ENCODE measurements around the gene VWA7.

Gene VWA7

DNA sequence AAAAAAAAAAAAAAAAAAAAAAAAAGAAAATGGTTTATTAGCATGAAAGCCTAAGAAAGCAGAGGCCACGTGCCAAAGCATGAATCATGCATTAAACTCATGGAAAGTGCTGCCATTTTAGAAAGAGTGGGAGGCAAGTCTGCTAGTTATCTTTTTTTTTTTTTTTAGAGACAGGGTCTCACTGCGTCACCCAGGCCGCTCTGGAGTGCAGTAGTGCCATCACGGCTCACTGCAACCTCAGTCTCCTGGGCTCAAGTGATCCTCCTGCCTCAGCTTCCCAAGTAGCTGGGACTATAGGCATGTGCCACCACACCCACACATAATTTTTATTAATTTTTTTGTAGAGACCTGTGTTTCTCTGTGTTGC, 5.2 kb downstream of the VWA7 start:
- no peak for DNase-seq (ENCODE audit: low read depth)
- H3K4me3 ChIP-seq (ENCODE audit: low read length), result no peak overlapping the region
- TF ChIP-seq, protein P1, sequence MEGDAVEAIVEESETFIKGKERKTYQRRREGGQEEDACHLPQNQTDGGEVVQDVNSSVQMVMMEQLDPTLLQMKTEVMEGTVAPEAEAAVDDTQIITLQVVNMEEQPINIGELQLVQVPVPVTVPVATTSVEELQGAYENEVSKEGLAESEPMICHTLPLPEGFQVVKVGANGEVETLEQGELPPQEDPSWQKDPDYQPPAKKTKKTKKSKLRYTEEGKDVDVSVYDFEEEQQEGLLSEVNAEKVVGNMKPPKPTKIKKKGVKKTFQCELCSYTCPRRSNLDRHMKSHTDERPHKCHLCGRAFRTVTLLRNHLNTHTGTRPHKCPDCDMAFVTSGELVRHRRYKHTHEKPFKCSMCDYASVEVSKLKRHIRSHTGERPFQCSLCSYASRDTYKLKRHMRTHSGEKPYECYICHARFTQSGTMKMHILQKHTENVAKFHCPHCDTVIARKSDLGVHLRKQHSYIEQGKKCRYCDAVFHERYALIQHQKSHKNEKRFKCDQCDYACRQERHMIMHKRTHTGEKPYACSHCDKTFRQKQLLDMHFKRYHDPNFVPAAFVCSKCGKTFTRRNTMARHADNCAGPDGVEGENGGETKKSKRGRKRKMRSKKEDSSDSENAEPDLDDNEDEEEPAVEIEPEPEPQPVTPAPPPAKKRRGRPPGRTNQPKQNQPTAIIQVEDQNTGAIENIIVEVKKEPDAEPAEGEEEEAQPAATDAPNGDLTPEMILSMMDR (conservative IDR thresholded peaks at IDR 0.05; ENCODE audit: low read depth, low read length), result no peak

DNA sequence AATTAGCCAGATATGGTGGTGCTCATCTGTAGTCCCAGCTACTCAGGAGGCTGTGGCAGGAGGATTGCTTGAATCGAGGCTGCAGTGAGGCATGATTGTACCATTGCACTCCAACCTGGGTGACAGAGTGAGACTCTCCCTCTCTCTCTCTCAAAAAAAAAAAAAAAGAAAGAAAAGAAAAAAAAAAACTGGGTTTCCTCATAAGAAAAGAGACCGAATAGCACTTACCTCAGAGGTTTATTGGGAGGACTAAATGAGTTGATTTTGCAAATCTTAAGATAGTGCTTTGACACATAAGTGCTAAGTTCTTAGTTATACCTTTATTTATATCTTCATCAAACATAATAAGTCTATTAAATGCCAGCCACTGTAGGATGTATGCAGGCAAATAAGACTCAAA, 6.3 kb downstream of the VWA7 start:
- no peak overlapping the region for H3K4me3 ChIP-seq (ENCODE audit: low read length)
- no peak for DNase-seq (ENCODE audit: low read depth)
- TF ChIP-seq, protein P1 (conservative IDR thresholded peaks at IDR 0.05; ENCODE audit: low read depth, low read length), result no peak

DNA sequence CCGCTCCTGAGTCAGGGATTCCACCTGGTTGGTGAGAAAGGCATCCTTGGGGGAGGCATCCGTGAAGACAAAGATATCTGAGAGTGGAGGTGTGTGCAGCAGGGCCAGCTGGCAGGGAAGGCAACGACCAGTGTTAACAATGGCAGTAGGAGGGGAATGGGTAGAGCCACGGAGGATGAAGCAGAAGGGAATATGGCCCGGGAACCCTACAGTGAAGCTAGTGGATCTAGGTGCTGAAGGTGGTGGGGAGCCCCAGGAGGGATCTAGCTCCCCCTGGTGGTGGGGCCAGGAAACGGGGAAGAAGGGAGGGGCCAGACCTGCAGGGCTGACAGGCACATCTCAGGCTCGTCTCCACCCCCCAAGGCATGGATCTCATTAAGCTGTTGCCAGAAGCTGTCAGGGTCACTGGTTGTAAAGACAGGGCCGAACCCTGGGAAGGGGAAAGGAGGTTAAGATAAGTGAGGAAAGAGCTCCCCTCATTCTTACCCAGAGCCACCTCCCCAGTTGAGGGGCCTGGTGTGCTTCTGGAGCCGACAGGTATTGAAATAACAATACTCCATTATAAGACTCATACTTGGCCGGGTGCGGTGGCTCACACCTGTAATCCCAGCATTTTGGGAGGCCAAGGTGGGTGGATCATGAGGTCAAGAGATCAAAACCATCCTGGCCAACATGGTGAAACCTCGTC, 7.3 kb downstream of the VWA7 start:
- no peak overlapping the region for H3K4me3 ChIP-seq (ENCODE audit: low read length)
- TF ChIP-seq, protein P1 (conservative IDR thresholded peaks at IDR 0.05; ENCODE audit: low read depth, low read length), result peak; percentile 87
- DNase-seq (ENCODE audit: low read depth), result no peak

DNA sequence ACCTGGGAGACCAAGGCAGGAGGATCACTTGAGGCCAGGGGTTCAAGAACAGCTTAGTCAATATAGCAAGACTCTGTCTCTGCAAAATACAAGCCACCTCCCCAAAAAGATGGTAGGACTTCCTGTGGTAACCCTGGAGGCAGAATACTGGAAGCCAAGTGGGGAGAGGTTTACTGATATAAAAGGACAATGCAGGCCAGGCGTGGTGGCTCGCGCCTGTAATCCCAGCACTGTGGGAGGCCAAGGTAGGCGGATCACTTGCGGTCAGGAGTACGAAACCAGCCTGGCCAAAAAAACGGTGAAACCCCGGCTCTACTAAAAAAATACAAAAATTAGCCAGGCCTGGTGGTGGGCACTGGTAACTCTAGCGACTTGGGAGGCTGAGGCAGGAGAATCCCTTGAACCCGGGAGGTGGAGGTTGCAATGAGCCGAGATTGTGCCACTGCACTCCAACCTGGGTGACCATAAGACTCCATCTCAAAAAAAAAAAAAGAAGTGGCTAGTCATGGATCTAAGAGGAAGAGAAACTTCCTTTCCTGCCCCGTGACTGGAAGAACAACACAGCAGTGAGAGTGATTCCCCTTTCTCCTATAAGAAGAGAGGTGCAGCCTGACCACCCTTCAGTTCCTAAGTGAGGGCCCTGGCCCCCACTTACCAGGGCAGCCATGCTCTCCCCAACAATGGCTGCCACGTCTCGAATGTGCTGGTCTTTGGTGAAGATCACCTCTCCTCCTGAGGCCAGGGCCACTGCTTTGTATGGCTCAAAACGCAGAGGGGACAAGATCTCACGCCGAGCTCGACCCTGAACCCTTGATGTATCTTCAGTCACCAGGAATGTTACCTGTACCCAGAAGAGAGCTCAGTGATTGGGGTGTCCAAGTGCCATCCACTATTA, 8.5 kb downstream of the VWA7 start:
- DNase-seq (ENCODE audit: low read depth), result no peak
- TF ChIP-seq, protein P1 (conservative IDR thresholded peaks at IDR 0.05; ENCODE audit: low read depth, low read length), result no peak
- H3K4me3 ChIP-seq (ENCODE audit: low read length), result no peak overlapping the region

DNA sequence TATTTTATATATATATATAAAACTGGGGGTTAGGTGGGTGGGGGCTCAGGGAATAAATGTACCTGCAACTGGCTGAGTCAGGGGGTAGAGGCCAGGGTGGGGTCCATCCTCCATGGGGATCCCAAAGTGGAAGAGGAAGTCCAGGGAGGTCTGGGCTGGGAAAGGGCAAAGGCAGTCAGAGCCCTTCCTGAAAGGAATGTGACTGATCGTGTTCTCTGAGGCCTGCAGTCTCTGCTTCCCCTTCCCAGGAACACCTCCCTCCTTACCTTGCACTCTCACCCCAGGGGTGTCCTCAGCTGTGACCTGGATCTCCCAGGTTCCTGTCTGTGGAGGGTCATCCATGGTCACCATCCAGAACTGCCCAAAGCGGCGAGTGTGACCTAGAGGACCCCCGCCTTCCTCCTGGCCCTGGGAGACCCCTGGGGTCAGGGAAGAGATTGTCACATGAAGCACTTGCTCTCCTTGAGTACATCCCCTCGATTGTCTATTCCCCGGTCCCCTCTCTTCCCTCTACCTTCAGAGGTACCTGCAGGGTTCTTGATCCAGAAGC, 10.0 kb downstream of the VWA7 start:
- DNase-seq (ENCODE audit: low read depth), result no peak
- TF ChIP-seq, protein P1 (conservative IDR thresholded peaks at IDR 0.05; ENCODE audit: low read depth, low read length), result no peak
- H3K4me3 ChIP-seq (ENCODE audit: low read length), result no peak overlapping the region

DNA sequence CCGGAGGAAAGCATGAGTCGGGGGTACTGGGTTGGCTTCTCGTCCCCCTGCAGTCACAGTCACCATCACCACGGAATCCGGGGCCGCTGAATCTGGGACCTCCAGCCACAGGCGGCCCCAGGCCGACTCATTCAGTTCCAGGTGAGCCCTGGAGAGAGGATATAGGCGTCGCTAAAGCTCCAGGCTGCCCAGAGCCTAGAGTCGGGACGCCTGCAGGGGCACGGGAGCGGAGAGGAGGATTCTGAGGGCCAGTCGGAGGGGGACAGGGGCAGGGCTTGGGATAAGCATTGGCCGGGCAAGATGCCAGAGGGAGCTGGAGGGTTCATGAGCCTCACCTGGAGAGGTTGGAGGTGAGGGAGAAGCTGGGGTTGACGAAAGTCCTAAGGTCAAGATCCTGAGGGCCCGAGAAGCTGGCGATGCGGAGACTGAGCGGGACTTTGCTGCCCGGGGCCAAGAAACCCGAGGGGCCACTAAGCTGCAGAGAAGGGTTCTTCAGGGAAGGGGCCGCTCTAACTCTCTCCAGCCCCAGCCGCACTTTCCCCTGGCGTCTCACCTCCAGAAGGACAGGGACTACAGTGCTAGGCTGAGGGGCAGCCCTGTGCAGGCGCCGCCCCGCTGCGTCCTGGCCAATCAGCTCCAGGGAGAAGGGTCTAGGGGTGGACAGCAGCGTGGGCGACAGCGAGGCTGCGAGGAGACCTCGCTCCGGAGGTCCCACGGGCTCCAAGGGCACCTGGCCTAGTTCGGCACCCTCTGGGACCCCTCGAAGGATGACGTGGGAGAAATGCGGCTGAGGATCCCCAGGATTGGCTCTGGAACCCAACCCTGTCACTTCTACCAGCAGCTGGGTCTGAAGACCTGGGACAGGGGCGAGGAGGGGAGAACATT, 11.0 kb downstream of the VWA7 start:
- TF ChIP-seq, protein P1 (conservative IDR thresholded peaks at IDR 0.05; ENCODE audit: low read depth, low read length), result no peak
- DNase-seq (ENCODE audit: low read depth), result no peak
- peak overlapping the region; percentile 37 for H3K4me3 ChIP-seq (ENCODE audit: low read length)
